K562 (cell line): ENCODE results near the gene ATP13A4. TPM values are rescaled to one million over a fixed set of nuclear protein-coding genes. Genes with fewer than 3 reads are reported as not detected.
A peak's percentile ranks its signal among the peaks of the same experiment; 100 is the strongest.

Experiments used
- ATAC-seq: fragments of 200-7000 bp; cut with Tn5 transposase; 3 replicates; pipeline ENCODE4 v1.9.1; 2020; ENCODE audit warnings: moderate library complexity
- Bru-seq: library from RNA; stranded (reverse); fragments of 400-500 nt; gene quantifications from one replicate; lab custom pipeline; 2021; lab: Mats Ljungman, UMichigan
- BruChase-seq, 2 experiments: library from RNA; stranded (reverse); fragments of 400-500 nt; gene quantifications; one replicate each; lab custom pipeline; 2021; lab: Mats Ljungman, UMichigan
- BruUV-seq: library from RNA; stranded (reverse); fragments of 400-500 nt; replicated peaks from 2 replicates; lab custom pipeline; 2021; lab: Mats Ljungman, UMichigan
- CTCF ChIA-PET: fragments of 300-600 bp; formaldehyde crosslinking; extraction: SDS; loops from one replicate; lab custom pipeline; 2021; ENCODE audit warnings: low intra/inter-chr PET ratio; lab: Yijun Ruan, JAX
- POLR2A ChIA-PET: fragments of 300-600, 350-650 bp; sonication (Branson Sonifier 250); formaldehyde crosslinking; extraction: SDS; loops from one replicate; lab custom pipeline; 2021; ENCODE audit warnings: antibody characterized with exemption, inconsistent platforms; lab: Yijun Ruan, JAX
- DNase-seq, 4 experiments: peaks; one replicate each; pipeline versions ENCODE4 v3.0.0 to v3.0.0-alpha.2; 2011 to 2018; ENCODE audit warnings: low spot score in 3 of 4, mixed read lengths in 3 of 4; ENCODE audit errors: extremely low read depth in 1 of 4
- FAIRE-seq: peaks from 2 replicates; lab custom pipeline; 2011; peaks lifted over from hg19 to GRCh38; lab: Jason Lieb, UNC
- H2AFZ ChIP-seq: 2 replicates; pipeline ENCODE4 v1.6.0; 2011; ENCODE audit warnings: low read depth, low read length, control low read depth, inconsistent platforms
- H3K27ac ChIP-seq: fragments of 200-600 bp; 3 replicates; pipeline ENCODE4 v1.8.0; 2011; ENCODE audit warnings: low read depth, mild to moderate bottlenecking, control low read depth, inconsistent platforms, low read length, moderate library complexity, mixed read lengths; ENCODE audit errors: extremely low read depth
- H3K27me3 ChIP-seq, 2 experiments: fragments of 300-600 bp in 1 of 2; 2 replicates in 1 of 2; 3 replicates in 1 of 2; pipeline versions ENCODE4 v1.6.0 to v1.8.0; 2011; ENCODE audit warnings: inconsistent platforms in 2 of 2, low read length in 2 of 2, mild to moderate bottlenecking in 1 of 2, mixed read lengths in 1 of 2, moderate library complexity in 1 of 2; ENCODE audit not compliant: control insufficient read depth in 2 of 2, insufficient read depth in 2 of 2
- H3K36me3 ChIP-seq: fragments of 300-600 bp; 3 replicates; pipeline ENCODE4 v1.8.0; 2011; ENCODE audit warnings: mild to moderate bottlenecking, low read length, inconsistent platforms; ENCODE audit not compliant: control insufficient read depth, insufficient read depth
- H3K4me1 ChIP-seq, 2 experiments: fragments of 200-600 bp in 1 of 2; replicated peaks in 1 of 2; 2 replicates in 1 of 2; 3 replicates in 1 of 2; pipeline versions ENCODE4 v1.5.1 to v1.8.0; 2011; ENCODE audit warnings: inconsistent platforms in 2 of 2, low read length in 2 of 2, mild to moderate bottlenecking in 1 of 2, mixed read lengths in 1 of 2, moderate library complexity in 1 of 2; ENCODE audit not compliant: control insufficient read depth in 2 of 2, insufficient read depth in 2 of 2
- H3K4me2 ChIP-seq: 2 replicates; pipeline ENCODE4 v1.6.1; 2011; ENCODE audit warnings: low read length, control low read depth, inconsistent platforms, mixed read lengths; ENCODE audit not compliant: insufficient read depth
- H3K4me3 ChIP-seq: fragments of 200-600 bp; sonication (generic), shearing (Covaris generic); 2 replicates; pipeline ENCODE4 v1.5.1; 2016; ENCODE audit warnings: control low read depth, inconsistent platforms
- H3K79me2 ChIP-seq: fragments of 200-600 bp; 3 replicates; pipeline ENCODE4 v1.8.0; 2011; ENCODE audit warnings: low read length, inconsistent platforms; ENCODE audit not compliant: control insufficient read depth, insufficient read depth
- H3K9ac ChIP-seq, 2 experiments: 2 replicates each; pipeline versions ENCODE4 v1.6.0 to v1.6.1; 2011; ENCODE audit warnings: low read depth in 2 of 2, low read length in 2 of 2, control low read depth in 1 of 2, inconsistent platforms in 1 of 2, mild to moderate bottlenecking in 1 of 2, mixed read lengths in 1 of 2; ENCODE audit not compliant: insufficient read depth in 1 of 2
- H3K9me1 ChIP-seq: one replicate; pipeline ENCODE4 v1.6.0; 2011; ENCODE audit warnings: inconsistent platforms, mild to moderate bottlenecking, low read length, moderate library complexity; ENCODE audit not compliant: control insufficient read depth, insufficient read depth
- H3K9me3 ChIP-seq: replicated peaks from 2 replicates; pipeline ENCODE4 v1.5.1; 2011; ENCODE audit warnings: low read depth, low read length, inconsistent platforms; ENCODE audit not compliant: control insufficient read depth, insufficient read depth
- H4K20me1 ChIP-seq: replicated peaks from 2 replicates; pipeline ENCODE4 v1.6.1; 2011; ENCODE audit warnings: low read length, inconsistent platforms, mixed read lengths; ENCODE audit not compliant: control insufficient read depth, insufficient read depth
- HEY1 ChIP-seq: fragments of 250-450 bp; sonication (Bioruptor Pico); IDR thresholded peaks from 2 replicates; pipeline ENCODE4 v1.5.0; 2020; ENCODE audit warnings: mild to moderate bottlenecking, moderate library complexity, borderline replicate concordance
- KLF16 ChIP-seq: IDR thresholded peaks from 2 replicates; pipeline ENCODE4 v1.6.1; 2016; ENCODE audit warnings: antibody characterized with exemption
- MTA3 ChIP-seq: fragments of 450-650 bp; formaldehyde crosslinking; IDR thresholded peaks from 2 replicates; pipeline ENCODE4 v1.6.1; 2017; ENCODE audit warnings: mild to moderate bottlenecking, borderline replicate concordance
- WGBS: fragments of 100-300 bp; shearing (Covaris generic); methylation state at CpG from one replicate; pipeline ENCODE4 v1.1.6; 2016; ENCODE audit warnings: low coverage, mixed read lengths; ENCODE audit not compliant: insufficient coverage; ENCODE audit errors: missing lambda C conversion rate; 5-methylcytosine and 5-hydroxymethylcytosine counted together
- in situ Hi-C: fragments of 300-500 bp; cut with MboI; formaldehyde crosslinking; loops from 4 replicates; pipeline ENCODE4 v1.15.0; 2018; ENCODE audit warnings: inconsistent platforms, mixed read lengths
- intact Hi-C: fragments of 100-400 bp; cut with micrococcal nuclease; formaldehyde crosslinking; loops from 2 replicates; pipeline ENCODE4 v1.14.2; 2022
- long read RNA-seq, 3 experiments: library from polyadenylated mRNA in 2 of 3; library from RNA in 1 of 3; unstranded in 2 of 3; stranded (forward) in 1 of 3; transcript quantifications; one replicate each; pipeline ENCODE4 v2.0.0, GENCODE V29; 2019 to 2022
- polyA minus RNA-seq, 3 experiments: library from RNA; depleted of rRNA, polyadenylated mRNA; stranded (reverse); fragments of >200 nt; gene quantifications; 2 replicates each; pipeline ENCODE4 v1.2.3, GENCODE V29; 2011
- polyA plus RNA-seq, 8 experiments: library from polyadenylated mRNA; depleted of rRNA in 4 of 8; stranded (reverse) in 5 of 8; unstranded in 3 of 8; fragments of >200 nt; fragmentation: Nextera tagmentation in 2 of 8; fragmentation: Illumina TruSeq in 1 of 8; extraction: Ambion mirVana in 2 of 8; extraction: Trizol in 1 of 8; gene quantifications; 2 replicates each; pipeline versions ENCODE4 v1.2.1 to v1.2.3, GENCODE V29; 2011 to 2014; ENCODE audit warnings: inconsistent platforms in 1 of 8, missing spikeins in 1 of 8
- total RNA-seq, 7 experiments: library from RNA; depleted of rRNA in 6 of 7; stranded (reverse); fragments of >200 nt in 6 of 7; fragmentation: Illumina TruSeq in 2 of 7; extraction: Trizol in 2 of 7; gene quantifications; 2 replicates each; pipeline versions ENCODE4 v1.2.1 to v1.2.3, GENCODE V29; 2011 to 2021; ENCODE audit warnings: low replicate concordance in 1 of 7

The ATP13A4 gene, protein sequence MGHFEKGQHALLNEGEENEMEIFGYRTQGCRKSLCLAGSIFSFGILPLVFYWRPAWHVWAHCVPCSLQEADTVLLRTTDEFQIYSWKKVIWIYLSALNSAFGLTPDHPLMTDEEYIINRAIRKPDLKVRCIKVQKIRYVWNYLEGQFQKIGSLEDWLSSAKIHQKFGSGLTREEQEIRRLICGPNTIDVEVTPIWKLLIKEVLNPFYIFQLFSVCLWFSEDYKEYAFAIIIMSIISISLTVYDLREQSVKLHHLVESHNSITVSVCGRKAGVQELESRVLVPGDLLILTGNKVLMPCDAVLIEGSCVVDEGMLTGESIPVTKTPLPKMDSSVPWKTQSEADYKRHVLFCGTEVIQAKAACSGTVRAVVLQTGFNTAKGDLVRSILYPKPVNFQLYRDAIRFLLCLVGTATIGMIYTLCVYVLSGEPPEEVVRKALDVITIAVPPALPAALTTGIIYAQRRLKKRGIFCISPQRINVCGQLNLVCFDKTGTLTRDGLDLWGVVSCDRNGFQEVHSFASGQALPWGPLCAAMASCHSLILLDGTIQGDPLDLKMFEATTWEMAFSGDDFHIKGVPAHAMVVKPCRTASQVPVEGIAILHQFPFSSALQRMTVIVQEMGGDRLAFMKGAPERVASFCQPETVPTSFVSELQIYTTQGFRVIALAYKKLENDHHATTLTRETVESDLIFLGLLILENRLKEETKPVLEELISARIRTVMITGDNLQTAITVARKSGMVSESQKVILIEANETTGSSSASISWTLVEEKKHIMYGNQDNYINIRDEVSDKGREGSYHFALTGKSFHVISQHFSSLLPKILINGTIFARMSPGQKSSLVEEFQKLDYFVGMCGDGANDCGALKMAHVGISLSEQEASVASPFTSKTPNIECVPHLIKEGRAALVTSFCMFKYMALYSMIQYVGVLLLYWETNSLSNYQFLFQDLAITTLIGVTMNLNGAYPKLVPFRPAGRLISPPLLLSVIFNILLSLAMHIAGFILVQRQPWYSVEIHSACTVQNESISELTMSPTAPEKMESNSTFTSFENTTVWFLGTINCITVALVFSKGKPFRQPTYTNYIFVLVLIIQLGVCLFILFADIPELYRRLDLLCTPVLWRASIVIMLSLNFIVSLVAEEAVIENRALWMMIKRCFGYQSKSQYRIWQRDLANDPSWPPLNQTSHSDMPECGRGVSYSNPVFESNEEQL
- 0.72 TPM in 1 of 2 replicates, not detected in the other for total RNA-seq (2011; cell fraction: chromatin; rRNA removed; ENCODE audit: low replicate concordance)
- total RNA-seq (2011; cell fraction: nucleolus; rRNA removed) = not detected in 2 replicates
- not detected in 2 replicates for total RNA-seq (2011; cell fraction: nucleoplasm; rRNA removed)
- total RNA-seq (2014; rRNA removed) = not detected in 2 replicates
- total RNA-seq (2014; rRNA removed; fragmentation: Illumina TruSeq; extraction: Trizol) = not detected in 2 replicates
- 0.14 and 0.23 TPM in 2 replicates for total RNA-seq (2015; rRNA removed; fragmentation: Illumina TruSeq; extraction: Trizol)
- total RNA-seq (2021) = 0.07 and 0.20 TPM in 2 replicates
- polyA plus RNA-seq (2011; rRNA removed) = 0.03 and 0.09 TPM in 2 replicates
- polyA plus RNA-seq (2011; cell fraction: cytosol; rRNA removed) = 0.15 TPM in 1 of 2 replicates, not detected in the other
- 0.18 and 0.23 TPM in 2 replicates for polyA plus RNA-seq (2011; cell fraction: nucleus; rRNA removed)
- polyA plus RNA-seq (2012) = 0.11 TPM in 1 of 2 replicates, not detected in the other
- polyA plus RNA-seq (2014; fragmentation: Illumina TruSeq; extraction: Trizol) = not detected in 2 replicates
- polyA plus RNA-seq (2014; fragmentation: Nextera tagmentation; extraction: Ambion mirVana) = not detected
- polyA plus RNA-seq (2014; rRNA removed) = not detected in 2 replicates
- polyA minus RNA-seq (2011; rRNA and poly(A)+ RNA removed) = not detected in 2 replicates
- not detected in 2 replicates for polyA minus RNA-seq (2011; cell fraction: cytosol; rRNA and poly(A)+ RNA removed)
- 0.33 TPM in 1 of 2 replicates, not detected in the other for polyA minus RNA-seq (2011; cell fraction: nucleus; rRNA and poly(A)+ RNA removed)
- percentile 12 among the genes with signal in this experiment for Bru-seq, nascent RNA
- percentile 12 among the genes with signal in this experiment for BruChase-seq, experiment 1, labeled RNA remaining after a 2-hour chase
- BruChase-seq, experiment 2, labeled RNA remaining after a 6-hour chase = percentile 15 among the genes with signal in this experiment
- long read RNA-seq, experiment 1, partial matches to known transcripts = 0 of 1 reads
- long read RNA-seq, experiment 1, other reads (novel, unspliced or antisense) = 1 of 1 reads
- long read RNA-seq, experiment 2 = 0 reads
- long read RNA-seq, experiment 3, partial matches to known transcripts = 0 of 1 reads
- long read RNA-seq, experiment 3, other reads (novel, unspliced or antisense) = 1 of 1 reads

DNA sequence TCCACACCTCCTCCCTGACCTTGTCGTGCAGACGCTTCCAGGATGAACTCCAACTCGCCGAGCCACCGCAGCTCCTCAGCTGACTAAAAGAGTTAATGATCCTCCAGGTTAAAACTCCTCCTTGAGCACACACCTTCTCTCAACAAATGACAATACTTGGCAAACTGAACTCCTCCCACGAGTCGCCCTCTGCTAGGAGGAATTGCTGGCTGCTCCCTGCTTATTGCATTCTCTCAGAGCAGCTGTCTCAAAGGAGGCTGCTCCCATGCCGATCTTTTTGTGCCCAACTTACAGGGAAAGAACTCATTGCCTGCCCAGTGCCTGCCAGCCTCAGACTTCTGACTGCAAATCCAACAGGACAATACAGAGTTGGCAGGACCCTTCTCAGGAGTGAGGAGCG, at the start of gene ATP13A4:
ATP13A4 (minus strand) TSS at position 85 of the 400 bp plus-strand sequence. CDS start 96 bp downstream, outside the sequence.
- WGBS = 0% methylated on average over 9 of the region's 9 CpGs
- FAIRE-seq (no peak), ATAC-seq (no peak), DNase-seq (no peak)
- intact Hi-C loops (no loop called here), in situ Hi-C loops (loop anchor here (25.0 kb wide), 1 partner anchor 993 kb away; no protein-coding TSS in a partner anchor)
- Histone ChIP-seq H3K27me3 (peaks cover 5 to 12% of the 10 kb centered on the region in 2 experiments; a peak in 4 of 5 replicates), H3K4me3 (no peak within 1 kb of the TSS), H3K9me1 (no peaks in the 10 kb centered on the region), H3K36me3 (no peaks in the 10 kb centered on the region), H3K79me2 (no peaks in the 10 kb centered on the region), H2AFZ (no peak within 1 kb of the TSS), H3K9ac (no peak within 1 kb of the TSS), H3K27ac (no peak within 1 kb of the TSS), H4K20me1 (no peaks in the 10 kb centered on the region), H3K9me3 (no peaks in the 10 kb centered on the region), H3K4me1 (no peaks in the 10 kb centered on the region), H3K4me2 (no peak within 1 kb of the TSS)
- POLR2A ChIA-PET = no interaction called here
- no TSS peak for BruUV-seq
- TF ChIP-seq KLF16 (no peak), HEY1 (CRISPR knock-in tag) (no peak), MTA3 (no peak)
- CTCF ChIA-PET = no interaction called here
